ENCODE measurements around the gene CNTNAP3. TPM values are rescaled to one million over a fixed set of nuclear protein-coding genes. Genes with fewer than 3 reads are reported as not detected.
"Not testable (repeated sequence)": the region's sequence is repeated elsewhere in the genome, so short reads cannot be mapped to it uniquely, and the experiment has no call there.

The CNTNAP3 gene
- polyA plus RNA-seq, 3 donors = 0.03 TPM; not detected in 2

DNA sequence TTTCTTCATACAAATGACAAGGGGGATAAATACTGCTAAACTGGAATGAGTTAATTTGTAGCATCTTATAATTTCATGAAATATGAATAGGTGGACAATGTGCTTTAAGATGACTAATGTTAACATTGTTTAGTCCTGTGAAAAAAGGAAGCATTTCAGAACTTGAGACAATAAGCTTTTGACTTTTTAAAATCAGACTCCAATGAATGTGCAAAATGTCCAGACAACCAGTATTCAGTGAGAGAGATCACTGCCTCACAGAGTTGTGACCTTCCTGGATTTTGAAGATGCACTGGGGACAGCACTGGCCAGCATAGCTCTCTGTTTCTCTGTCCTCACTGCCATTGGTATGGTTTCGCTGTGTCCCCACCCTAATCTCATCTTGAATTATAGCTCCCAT, 249.7 kb downstream of the CNTNAP3 start:
- peaks cover 3 to 28% (median 18%) of the 10 kb centered on the region in 7 donors for H3K9me3 Mint-ChIP-seq
- H3K79me2 ChIP-seq (ENCODE audit: insufficient read depth, low read length); H2AFZ ChIP-seq (ENCODE audit: insufficient read depth, low read depth, low read length, poor library complexity, severe bottlenecking); H3K4me3 Mint-ChIP-seq; H3K4me3 ChIP-seq (replicated peaks in 1 of 3; ENCODE audit: low read depth in 2 of 3, low read length in 3 of 3); H3K4me1 ChIP-seq (ENCODE audit: control insufficient read depth in 1 of 2, insufficient read depth in 2 of 2, low read length in 2 of 2); H3K27me3 ChIP-seq (ENCODE audit: control insufficient read depth in 2 of 2, insufficient read depth in 2 of 2, low read length in 2 of 2); intact Hi-C loops (cut with micrococcal nuclease); DNase-seq; H3K27ac Mint-ChIP-seq; H3K4me1 Mint-ChIP-seq; H3K4me2 ChIP-seq (replicated peaks; ENCODE audit: extremely low read depth, low read length, poor library complexity, severe bottlenecking); H3K9ac ChIP-seq (ENCODE audit: insufficient read depth, low read length, poor library complexity, severe bottlenecking); H3K27me3 Mint-ChIP-seq (ENCODE audit: low read depth in 3 of 3); H3K36me3 ChIP-seq (replicated peaks in 1 of 2; ENCODE audit: control insufficient read depth in 1 of 2, insufficient read depth in 2 of 2, low read length in 2 of 2); H3K27ac ChIP-seq (ENCODE audit: low read depth in 1 of 2, low read length in 2 of 2); H3K36me3 Mint-ChIP-seq; H4K20me1 ChIP-seq (ENCODE audit: insufficient read depth, low read length): not testable (repeated sequence)
- H3K9me3 ChIP-seq (replicated peaks in 1 of 2; ENCODE audit: control insufficient read depth in 1 of 2, insufficient read depth in 1 of 2, low read length in 2 of 2) = peaks cover 8 to 14% of the 10 kb centered on the region in 2 donors
- WGBS (ENCODE audit: insufficient coverage) = no CpG with 5 or more reads among the region's 1 CpG

DNA sequence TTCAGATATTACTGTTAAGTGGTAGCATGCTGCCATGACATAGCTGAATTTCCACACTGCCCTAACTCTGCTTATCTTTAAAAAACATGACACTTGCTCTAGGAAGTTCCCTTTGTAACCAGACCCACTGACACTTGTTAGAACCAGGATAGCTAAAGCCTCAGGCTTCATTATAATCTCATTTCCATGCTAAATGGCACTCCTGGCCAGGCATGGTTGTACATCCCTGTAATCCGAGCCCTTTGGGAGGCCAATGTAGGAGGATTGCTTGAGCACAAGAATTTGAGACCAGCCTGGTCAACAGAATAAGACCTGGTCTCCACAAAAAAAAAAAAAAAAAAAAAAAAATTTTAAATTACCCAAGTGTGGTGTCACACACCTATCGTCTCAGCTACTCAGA, 254.1 kb downstream of the CNTNAP3 start:
- 83% methylated on average over 1 of the region's 2 CpGs for WGBS (ENCODE audit: insufficient coverage)
- H3K27me3 ChIP-seq (ENCODE audit: control insufficient read depth in 2 of 2, insufficient read depth in 2 of 2, low read length in 2 of 2); H3K9me3 ChIP-seq (replicated peaks in 1 of 2; ENCODE audit: control insufficient read depth in 1 of 2, insufficient read depth in 1 of 2, low read length in 2 of 2); H3K79me2 ChIP-seq (ENCODE audit: insufficient read depth, low read length); H3K4me3 Mint-ChIP-seq; DNase-seq; H3K27me3 Mint-ChIP-seq (ENCODE audit: low read depth in 3 of 3); H3K4me1 ChIP-seq (ENCODE audit: control insufficient read depth in 1 of 2, insufficient read depth in 2 of 2, low read length in 2 of 2); H2AFZ ChIP-seq (ENCODE audit: insufficient read depth, low read depth, low read length, poor library complexity, severe bottlenecking); H3K4me1 Mint-ChIP-seq; H3K36me3 ChIP-seq (replicated peaks in 1 of 2; ENCODE audit: control insufficient read depth in 1 of 2, insufficient read depth in 2 of 2, low read length in 2 of 2); H3K4me3 ChIP-seq (replicated peaks in 1 of 3; ENCODE audit: low read depth in 2 of 3, low read length in 3 of 3); H4K20me1 ChIP-seq (ENCODE audit: insufficient read depth, low read length); H3K4me2 ChIP-seq (replicated peaks; ENCODE audit: extremely low read depth, low read length, poor library complexity, severe bottlenecking); H3K36me3 Mint-ChIP-seq; intact Hi-C loops (cut with micrococcal nuclease); H3K27ac Mint-ChIP-seq; H3K9ac ChIP-seq (ENCODE audit: insufficient read depth, low read length, poor library complexity, severe bottlenecking); H3K27ac ChIP-seq (ENCODE audit: low read depth in 1 of 2, low read length in 2 of 2): not testable (repeated sequence)
- H3K9me3 Mint-ChIP-seq = peaks cover 0 to 15% (median 5%) of the 10 kb centered on the region in 7 donors

DNA sequence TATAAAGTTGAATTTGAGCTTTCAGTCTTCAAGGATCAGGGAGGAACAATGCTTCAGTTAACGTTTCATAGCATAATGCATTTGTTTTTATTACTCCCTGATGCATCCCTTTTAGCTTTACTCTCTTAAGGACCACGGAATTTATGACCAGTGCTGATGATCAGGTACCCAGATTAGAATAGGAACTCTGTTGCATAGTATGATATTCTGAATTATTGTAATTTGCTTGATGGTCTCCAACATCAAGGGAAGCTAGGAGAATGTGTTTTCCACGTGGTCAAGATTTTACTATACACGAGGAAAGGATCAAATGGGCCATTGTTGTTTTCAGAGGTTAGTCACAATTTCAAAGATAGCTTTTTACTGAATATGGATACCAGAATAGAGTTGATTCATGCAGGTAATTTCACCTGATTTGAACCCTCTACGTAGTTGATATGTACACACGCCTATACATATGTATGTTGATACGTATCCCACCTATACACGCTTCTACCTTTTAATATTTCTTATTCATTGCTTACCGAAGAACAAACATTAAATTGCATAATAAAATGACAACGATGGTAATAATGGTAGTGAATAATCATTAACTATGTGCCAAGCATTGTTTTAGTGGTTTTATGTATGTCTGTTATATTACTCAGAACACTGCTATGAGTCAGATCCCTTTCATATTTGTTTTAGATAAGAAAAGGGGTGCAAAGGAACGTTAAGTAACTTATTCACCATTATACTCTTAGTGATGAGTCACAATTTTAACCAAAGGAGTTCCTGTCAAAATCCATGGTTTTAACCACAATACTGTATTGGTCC, 257.6 kb downstream of the CNTNAP3 start:
- H3K79me2 ChIP-seq (ENCODE audit: insufficient read depth, low read length); H3K27me3 Mint-ChIP-seq (ENCODE audit: low read depth in 3 of 3); H3K27ac Mint-ChIP-seq; DNase-seq; H3K4me3 ChIP-seq (replicated peaks in 1 of 3; ENCODE audit: low read depth in 2 of 3, low read length in 3 of 3); H3K27ac ChIP-seq (ENCODE audit: low read depth in 1 of 2, low read length in 2 of 2); intact Hi-C loops (cut with micrococcal nuclease); H3K9me3 ChIP-seq (replicated peaks in 1 of 2; ENCODE audit: control insufficient read depth in 1 of 2, insufficient read depth in 1 of 2, low read length in 2 of 2); H3K4me3 Mint-ChIP-seq; H3K27me3 ChIP-seq (ENCODE audit: control insufficient read depth in 2 of 2, insufficient read depth in 2 of 2, low read length in 2 of 2); H2AFZ ChIP-seq (ENCODE audit: insufficient read depth, low read depth, low read length, poor library complexity, severe bottlenecking); H4K20me1 ChIP-seq (ENCODE audit: insufficient read depth, low read length); H3K36me3 ChIP-seq (replicated peaks in 1 of 2; ENCODE audit: control insufficient read depth in 1 of 2, insufficient read depth in 2 of 2, low read length in 2 of 2); H3K4me1 ChIP-seq (ENCODE audit: control insufficient read depth in 1 of 2, insufficient read depth in 2 of 2, low read length in 2 of 2); H3K4me1 Mint-ChIP-seq; H3K9ac ChIP-seq (ENCODE audit: insufficient read depth, low read length, poor library complexity, severe bottlenecking); H3K4me2 ChIP-seq (replicated peaks; ENCODE audit: extremely low read depth, low read length, poor library complexity, severe bottlenecking); H3K36me3 Mint-ChIP-seq: not testable (repeated sequence)
- peaks cover 0 to 16% (median 6%) of the 10 kb centered on the region in 7 donors for H3K9me3 Mint-ChIP-seq
- WGBS (ENCODE audit: insufficient coverage) = no CpG with 5 or more reads among the region's 11 CpGs

DNA sequence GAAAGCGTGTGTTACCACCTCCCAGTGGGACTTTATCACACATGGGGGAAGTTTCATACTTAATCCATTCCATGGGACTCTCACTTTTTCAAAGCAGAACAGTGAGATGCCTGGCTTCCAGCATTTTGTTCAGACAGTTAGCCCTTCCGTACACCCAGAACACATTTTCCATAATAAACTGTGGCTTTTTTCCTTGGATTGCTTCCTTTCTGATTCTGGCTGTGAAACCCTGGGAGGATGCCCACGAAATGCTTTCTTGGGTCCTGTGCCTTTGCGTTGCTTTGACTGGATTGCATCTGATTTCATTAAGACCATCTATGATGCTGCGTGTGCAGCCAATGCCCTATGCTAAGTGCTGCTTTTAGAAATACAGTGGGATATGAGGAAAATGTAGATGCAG, 259.1 kb downstream of the CNTNAP3 start:
- H3K36me3 Mint-ChIP-seq; H3K4me3 Mint-ChIP-seq; H3K79me2 ChIP-seq (ENCODE audit: insufficient read depth, low read length); H3K4me2 ChIP-seq (replicated peaks; ENCODE audit: extremely low read depth, low read length, poor library complexity, severe bottlenecking); H3K27me3 ChIP-seq (ENCODE audit: control insufficient read depth in 2 of 2, insufficient read depth in 2 of 2, low read length in 2 of 2); intact Hi-C loops (cut with micrococcal nuclease); H4K20me1 ChIP-seq (ENCODE audit: insufficient read depth, low read length); H3K4me3 ChIP-seq (replicated peaks in 1 of 3; ENCODE audit: low read depth in 2 of 3, low read length in 3 of 3); H3K27me3 Mint-ChIP-seq (ENCODE audit: low read depth in 3 of 3); H3K4me1 ChIP-seq (ENCODE audit: control insufficient read depth in 1 of 2, insufficient read depth in 2 of 2, low read length in 2 of 2); H3K4me1 Mint-ChIP-seq; DNase-seq; H3K27ac ChIP-seq (ENCODE audit: low read depth in 1 of 2, low read length in 2 of 2); H3K9me3 ChIP-seq (replicated peaks in 1 of 2; ENCODE audit: control insufficient read depth in 1 of 2, insufficient read depth in 1 of 2, low read length in 2 of 2); H3K36me3 ChIP-seq (replicated peaks in 1 of 2; ENCODE audit: control insufficient read depth in 1 of 2, insufficient read depth in 2 of 2, low read length in 2 of 2); H3K27ac Mint-ChIP-seq; H3K9ac ChIP-seq (ENCODE audit: insufficient read depth, low read length, poor library complexity, severe bottlenecking); H2AFZ ChIP-seq (ENCODE audit: insufficient read depth, low read depth, low read length, poor library complexity, severe bottlenecking): not testable (repeated sequence)
- 67% methylated on average over 2 of the region's 5 CpGs for WGBS (ENCODE audit: insufficient coverage)
- H3K9me3 Mint-ChIP-seq = peaks cover 0 to 19% (median 8%) of the 10 kb centered on the region in 7 donors

All from CD14-positive monocyte (primary cell).